HG02981 (cell line): ENCODE data around the gene HOXA4.

Source experiments
- ATAC-seq: cut with Tn5 transposase; IDR thresholded peaks from one replicate; pipeline ENCODE4 v1.9.1; 2021; ENCODE audit warnings: mild to moderate bottlenecking, moderate library complexity; ENCODE audit not compliant: unreplicated experiment

HOXA4 gene

GRCh38 chr7:27106901-27107240 is 23.7 kb downstream of the HOXA4 start:
- ATAC-seq: no peak

- ATAC-seq: no peak
These were observed 24.2 kb downstream of the HOXA4 start for GRCh38 chr7:27106181-27106900.

DNA sequence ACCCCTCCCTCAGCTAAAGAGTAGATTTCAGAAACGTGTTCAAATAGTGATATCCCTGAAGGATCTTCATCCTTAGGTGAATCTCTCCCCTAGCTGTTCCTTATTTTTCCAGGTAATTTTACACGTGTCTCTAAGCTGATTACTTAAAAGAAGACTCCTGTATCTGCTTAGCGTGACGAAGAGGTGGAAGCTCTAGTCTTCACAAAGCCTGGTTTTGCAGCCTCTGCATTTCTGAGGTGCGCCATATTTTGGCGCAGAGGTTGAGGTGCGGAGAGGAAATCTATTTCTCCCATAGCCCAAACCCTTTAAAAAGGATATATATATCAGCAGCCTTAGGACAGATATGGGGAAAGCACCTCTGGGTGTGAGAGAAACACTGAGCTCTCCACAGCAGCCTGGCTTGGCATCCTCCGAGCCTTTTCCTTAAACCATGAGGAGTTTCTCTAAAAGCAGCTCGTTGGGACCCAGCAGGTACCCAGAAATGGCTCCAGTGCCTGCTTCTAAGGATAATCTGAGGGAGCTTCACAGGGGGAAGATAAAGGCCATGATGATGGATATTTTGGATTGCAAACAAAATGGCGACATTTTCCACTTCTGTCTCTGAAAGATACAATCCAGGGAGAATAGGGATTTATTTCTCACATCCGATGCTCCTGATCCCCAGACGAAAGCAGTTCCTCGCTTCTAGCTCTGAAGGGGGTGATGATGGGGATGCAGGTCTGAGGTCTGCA is 25.1 kb downstream of the HOXA4 start:
- ATAC-seq: no peak

GRCh38 chr7:27104341-27105058 is 26.1 kb downstream of the HOXA4 start:
- no peak for ATAC-seq

DNA sequence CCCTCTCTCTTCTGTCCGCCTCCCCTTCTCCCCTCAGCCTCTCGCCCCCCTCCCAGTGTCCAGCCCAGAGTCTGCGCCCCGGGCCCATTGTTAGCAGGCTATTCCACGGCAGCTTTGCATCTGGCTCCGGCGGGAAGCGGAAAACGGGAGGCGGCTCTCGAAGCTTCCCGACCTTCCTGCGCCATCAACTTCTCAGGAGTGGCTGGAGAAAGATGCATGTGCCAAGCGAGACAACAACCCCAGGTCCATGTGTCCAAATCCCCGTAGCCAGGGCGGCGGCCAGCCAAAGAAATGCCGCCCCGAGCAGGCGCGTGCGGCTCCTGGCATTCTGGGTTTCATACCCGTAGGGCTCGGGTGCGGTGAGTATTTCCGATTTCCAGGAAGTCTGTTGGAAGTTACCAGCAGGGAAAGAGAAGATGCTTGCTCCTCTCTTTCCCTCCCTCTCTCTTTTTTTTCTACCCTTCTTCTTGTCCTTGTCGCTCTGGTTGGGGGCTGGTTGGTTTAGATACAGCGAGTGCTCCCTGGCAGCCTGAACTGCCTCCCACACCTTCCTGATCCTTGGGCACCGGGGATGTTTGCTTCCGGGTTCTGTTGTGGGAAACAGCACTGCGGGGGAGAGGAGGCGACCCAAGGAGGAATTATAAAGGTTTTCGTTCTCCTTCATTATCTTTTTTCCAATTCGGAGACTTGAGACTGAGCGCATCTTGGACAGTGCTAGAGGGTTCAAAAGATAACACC is 26.9 kb downstream of the HOXA4 start:
- ATAC-seq: no peak

GRCh38 chr7:27102581-27103442 is 27.7 kb downstream of the HOXA4 start, which contains the start of gene HOXA2:
Gene HOXA2, minus strand, starts transcription at chr7:27102683. Its CDS starts 183 bp downstream, at chr7:27102500.
- no peak for ATAC-seq

DNA sequence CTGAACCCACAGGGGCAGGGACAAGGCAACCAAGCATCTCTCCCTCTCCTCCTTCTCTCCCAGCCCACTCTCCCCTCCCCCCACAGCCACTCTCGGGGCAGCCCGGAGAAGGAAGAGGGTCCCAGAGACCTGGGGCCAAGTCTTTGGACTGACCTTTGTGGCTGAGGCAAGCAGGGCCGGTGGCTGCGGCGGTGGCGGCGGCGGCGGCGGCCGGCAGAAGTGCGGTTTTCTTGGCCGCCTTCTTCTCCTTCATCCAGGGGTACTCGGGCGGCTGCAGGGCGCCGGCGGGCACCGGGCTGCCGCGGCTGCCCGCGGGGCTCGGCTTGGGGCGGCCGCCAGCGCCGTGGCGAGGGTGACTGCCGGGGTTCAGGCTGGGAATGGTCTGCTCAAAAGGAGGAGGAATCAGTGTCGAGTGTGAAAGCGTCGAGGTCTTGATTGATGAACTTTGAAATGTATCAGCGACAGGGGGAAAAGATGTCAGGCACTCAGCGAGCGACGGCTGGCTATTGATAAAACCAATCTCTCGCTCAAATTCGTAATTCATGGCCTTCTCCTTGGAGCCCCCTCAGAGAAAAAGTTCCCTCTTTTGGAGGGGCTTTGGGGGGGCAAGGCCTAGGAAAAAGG is 28.5 kb downstream of the HOXA4 start:
- no peak for ATAC-seq

- ATAC-seq: no peak
These were observed 29.2 kb downstream of the HOXA4 start for GRCh38 chr7:27101171-27101956.

GRCh38 chr7:27100694-27101170 is 29.8 kb downstream of the HOXA4 start:
- ATAC-seq: no peak

GRCh38 chr7:27099453-27100370 is 30.8 kb downstream of the HOXA4 start:
- no peak for ATAC-seq

DNA sequence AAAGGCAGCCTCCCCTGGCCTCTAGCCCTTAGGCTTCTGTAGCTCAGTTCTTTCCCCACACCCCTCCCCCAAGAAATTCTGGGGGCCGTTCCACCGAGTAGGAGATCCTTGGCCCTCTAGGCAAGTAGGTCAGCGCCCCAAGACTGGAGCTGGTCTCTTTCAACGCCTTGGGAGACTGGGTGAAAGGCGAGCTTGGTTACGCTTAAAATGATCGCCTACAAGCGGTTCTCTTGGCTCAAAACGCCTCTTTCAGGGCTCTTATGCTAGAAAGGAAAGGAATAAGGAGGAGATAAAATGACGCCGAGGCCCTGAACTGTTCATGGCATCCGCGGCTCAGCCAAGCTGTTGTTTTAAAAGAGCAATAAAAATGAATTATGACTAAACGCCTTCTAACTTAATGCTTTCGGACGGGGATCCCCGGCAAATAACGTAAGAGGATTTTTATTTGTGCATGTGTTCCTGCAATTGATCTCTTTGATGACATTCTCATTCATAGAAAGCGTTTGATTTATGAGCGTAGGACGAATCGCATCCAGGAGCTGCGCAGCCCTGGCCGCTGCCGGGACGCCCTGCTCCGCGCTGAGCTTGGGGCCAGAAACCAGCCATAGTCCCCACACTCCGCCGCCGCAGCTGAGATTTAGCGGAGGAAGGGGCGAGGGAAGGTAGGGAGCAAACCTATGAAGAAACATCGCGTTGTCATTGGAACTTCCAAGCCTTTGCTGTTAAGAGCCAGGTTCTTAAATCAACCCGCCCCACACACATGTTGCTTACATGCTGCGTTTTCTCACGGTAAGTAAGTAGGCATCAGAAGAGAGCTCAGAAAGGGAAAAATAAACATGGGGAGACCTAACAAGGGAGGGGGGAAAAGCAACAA is 31.7 kb downstream of the HOXA4 start:
- no peak for ATAC-seq

GRCh38 chr7:27097686-27098577 is 32.6 kb downstream of the HOXA4 start:
- no peak for ATAC-seq

DNA sequence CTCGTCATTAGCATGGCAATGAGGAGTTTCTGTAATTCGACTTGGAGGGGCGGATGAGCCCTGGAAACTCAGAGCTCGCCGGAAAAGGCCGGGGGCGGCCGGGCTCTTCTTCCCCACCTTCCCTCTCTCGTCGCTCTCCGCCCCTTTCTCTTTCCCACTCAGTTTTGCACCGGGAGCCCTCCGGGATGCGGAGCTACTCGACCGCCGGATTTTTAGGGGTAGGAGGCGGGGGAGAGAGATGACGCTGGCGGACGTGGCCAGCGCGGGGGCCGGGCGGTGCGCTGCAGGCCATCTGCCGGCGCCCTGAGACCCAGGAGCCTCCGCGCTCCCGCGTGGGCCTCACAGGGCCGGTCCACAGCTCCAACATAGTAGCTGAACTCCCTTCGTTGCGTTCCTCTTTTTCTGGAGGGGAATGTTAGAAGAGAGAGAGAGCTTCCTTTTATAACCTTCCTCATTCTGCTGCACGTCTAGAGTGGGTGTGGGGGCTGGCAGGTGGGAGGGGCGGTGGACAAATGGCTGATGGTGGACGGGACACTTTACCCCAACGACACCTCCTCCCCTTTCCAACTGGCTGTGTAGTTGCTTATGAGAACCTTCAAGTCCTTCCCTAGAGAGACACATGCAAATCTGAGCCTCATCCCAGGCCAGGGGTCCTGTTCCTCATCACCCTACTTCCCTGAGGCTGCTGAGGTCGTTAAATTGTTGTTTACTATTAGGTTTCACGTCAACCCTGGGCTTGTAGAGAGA is 33.6 kb downstream of the HOXA4 start:
- ATAC-seq: no peak

DNA sequence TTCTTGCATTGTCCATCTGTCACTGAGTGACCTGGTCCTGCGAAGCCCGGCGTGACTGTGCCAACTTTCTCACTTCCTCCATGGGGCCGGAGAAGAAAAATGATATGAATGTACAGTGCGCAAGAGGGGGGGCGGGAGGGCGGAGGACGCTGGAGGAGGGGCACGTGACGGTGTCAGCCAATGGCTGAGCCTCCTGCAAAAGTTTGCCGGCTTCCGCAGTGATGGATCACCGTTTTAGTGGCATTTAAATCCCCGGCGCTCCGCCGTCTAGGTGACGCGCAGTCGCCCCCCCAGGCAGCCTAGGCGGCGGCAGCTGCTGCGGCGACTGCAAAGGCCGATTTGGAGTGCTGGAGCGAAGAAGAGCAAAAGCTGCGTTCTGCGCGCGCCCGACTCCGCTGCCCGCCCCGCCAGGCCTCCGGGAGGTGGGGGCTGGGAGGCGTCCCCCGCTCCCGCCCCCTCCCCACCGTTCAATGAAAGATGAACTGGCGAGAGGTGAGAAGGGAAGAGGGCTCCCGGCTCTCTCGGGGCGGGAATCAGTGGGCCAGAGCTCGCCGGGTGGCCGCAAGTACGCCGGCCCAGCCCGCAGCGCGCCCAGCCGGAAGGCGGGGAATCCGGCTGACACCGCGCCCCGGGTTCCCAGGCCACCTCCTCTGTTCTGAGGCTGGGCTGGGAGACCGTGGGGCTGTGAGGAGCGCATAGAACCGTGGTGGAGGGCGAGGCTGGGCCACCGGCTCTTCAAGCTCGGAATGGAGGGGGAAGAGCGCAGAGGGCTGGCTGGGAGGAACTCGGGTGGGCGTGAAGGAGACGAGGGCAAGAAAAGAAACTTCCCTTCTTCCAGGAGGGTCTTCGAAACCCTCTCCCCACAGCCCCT is 34.4 kb downstream of the HOXA4 start, which contains the start of gene HOXA1:
Gene HOXA1 (minus strand): TSS at position 104 of the 871 bp plus-strand sequence. CDS start 88 bp downstream, at position 16.
- ATAC-seq: peak; percentile 88
